RCC 7860 (cell line): ENCODE measurements around the gene ISY1.
"Not testable (repeated sequence)": the region's sequence is repeated elsewhere in the genome, so short reads cannot be mapped to it uniquely, and the experiment has no call there.

Experiments used
- DNase-seq: peaks from one replicate; pipeline ENCODE4 v3.0.0-alpha.2; 2015; ENCODE audit warnings: low spot score
- FAIRE-seq: peaks from 2 replicates; lab custom pipeline; 2012; peaks lifted over from hg19 to GRCh38; lab: Jason Lieb, UNC

The ISY1 gene

GRCh38 chr3:129173206-129173605 lies 12.3 kb upstream of the ISY1 start:
- no peak for FAIRE-seq
- DNase-seq: no peak

GRCh38 chr3:129166579-129167332 lies 5.9 kb upstream of the ISY1 start:
- no peak for DNase-seq
- no peak for FAIRE-seq

GRCh38 chr3:129165594-129165993 lies 4.7 kb upstream of the ISY1 start:
- FAIRE-seq, DNase-seq: not testable (repeated sequence)

GRCh38 chr3:129164500-129164899 lies 3.6 kb upstream of the ISY1 start:
- FAIRE-seq: no peak
- no peak for DNase-seq

GRCh38 chr3:129162729-129163579 lies 2.1 kb upstream of the ISY1 start:
- DNase-seq: no peak
- no peak for FAIRE-seq

- DNase-seq (no peak), FAIRE-seq (no peak)
Measured at GRCh38 chr3:129161860-129162271, 1.0 kb upstream of the ISY1 start.

- DNase-seq (no peak), FAIRE-seq (no peak)
Measured at GRCh38 chr3:129144786-129145185, 16.1 kb downstream of the ISY1 start.

- not testable (repeated sequence) for FAIRE-seq, DNase-seq
Measured at GRCh38 chr3:129141011-129141410, 19.9 kb downstream of the ISY1 start.

- FAIRE-seq (no peak), DNase-seq (no peak)
Measured at GRCh38 chr3:129139911-129140310, 21.0 kb downstream of the ISY1 start.

- FAIRE-seq, DNase-seq: not testable (repeated sequence)
Measured at GRCh38 chr3:129136275-129136674, 24.6 kb downstream of the ISY1 start.

GRCh38 chr3:129132097-129132866 lies 28.6 kb downstream of the ISY1 start:
- FAIRE-seq (no peak), DNase-seq (no peak)

- DNase-seq (no peak), FAIRE-seq (no peak)
Measured at GRCh38 chr3:129131465-129132088, 29.3 kb downstream of the ISY1 start.

GRCh38 chr3:129130291-129130813 lies 30.5 kb downstream of the ISY1 start:
- DNase-seq: no peak
- no peak for FAIRE-seq

- no peak for DNase-seq
- FAIRE-seq: no peak
Measured at GRCh38 chr3:129128357-129129155, 32.3 kb downstream of the ISY1 start.

GRCh38 chr3:129126726-129127280 lies 34.1 kb downstream of the ISY1 start:
- FAIRE-seq (no peak), DNase-seq (no peak)

- no peak for DNase-seq
- no peak for FAIRE-seq
Measured at GRCh38 chr3:129123314-129124060, 37.4 kb downstream of the ISY1 start.

GRCh38 chr3:129122412-129123011 lies 38.4 kb downstream of the ISY1 start:
- DNase-seq (no peak), FAIRE-seq (no peak)

GRCh38 chr3:129121792-129122411 lies 39.0 kb downstream of the ISY1 start, which contains the start of gene RAB43:
TSS of gene RAB43 (minus strand) at chr3:129121804. CDS start at chr3:129121489, 315 bp downstream.
- peak; percentile 55 for DNase-seq
- FAIRE-seq: no peak
